Measurements from ENCODE around the gene TPT1. TPM values are rescaled to one million over a fixed set of nuclear protein-coding genes. Genes with fewer than 3 reads are reported as not detected.

The TPT1 gene
- total and polyA plus RNA-seq, 2 of the 13 experiments (the other 11 are each of a cell fraction or from before 2014, with no cell fraction given): 2,953 to 3,594 TPM

DNA sequence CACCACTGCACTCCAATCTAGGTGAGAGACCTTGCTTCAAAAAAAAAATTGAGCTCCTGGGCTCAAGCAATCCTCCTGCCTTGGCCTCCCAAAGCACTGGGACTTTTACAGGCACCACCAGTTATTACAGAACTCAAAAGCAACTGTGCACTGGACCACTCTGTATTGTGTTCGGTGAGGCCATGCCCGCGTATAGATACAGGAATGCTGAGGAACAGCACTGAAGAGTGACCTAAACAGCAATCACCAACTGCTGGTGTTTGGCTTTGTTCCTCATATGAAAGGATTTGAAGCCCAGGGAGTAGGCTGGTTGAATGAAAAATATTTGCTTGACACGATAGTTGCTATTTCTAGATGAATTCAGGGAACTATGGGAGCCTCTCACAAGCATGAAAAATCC, 47.7 kb upstream of the TPT1 start:
- TF ChIP-seq, protein P1, sequence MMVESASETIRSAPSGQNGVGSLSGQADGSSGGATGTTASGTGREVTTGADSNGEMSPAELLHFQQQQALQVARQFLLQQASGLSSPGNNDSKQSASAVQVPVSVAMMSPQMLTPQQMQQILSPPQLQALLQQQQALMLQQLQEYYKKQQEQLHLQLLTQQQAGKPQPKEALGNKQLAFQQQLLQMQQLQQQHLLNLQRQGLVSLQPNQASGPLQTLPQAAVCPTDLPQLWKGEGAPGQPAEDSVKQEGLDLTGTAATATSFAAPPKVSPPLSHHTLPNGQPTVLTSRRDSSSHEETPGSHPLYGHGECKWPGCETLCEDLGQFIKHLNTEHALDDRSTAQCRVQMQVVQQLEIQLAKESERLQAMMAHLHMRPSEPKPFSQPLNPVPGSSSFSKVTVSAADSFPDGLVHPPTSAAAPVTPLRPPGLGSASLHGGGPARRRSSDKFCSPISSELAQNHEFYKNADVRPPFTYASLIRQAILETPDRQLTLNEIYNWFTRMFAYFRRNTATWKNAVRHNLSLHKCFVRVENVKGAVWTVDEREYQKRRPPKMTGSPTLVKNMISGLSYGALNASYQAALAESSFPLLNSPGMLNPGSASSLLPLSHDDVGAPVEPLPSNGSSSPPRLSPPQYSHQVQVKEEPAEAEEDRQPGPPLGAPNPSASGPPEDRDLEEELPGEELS (CRISPR knock-in tag; IDR thresholded peaks at IDR 0.05): no peak
- TF ChIP-seq AGO1 (IDR thresholded peaks at IDR 0.05; ENCODE audit: low read depth, low read length, poor library complexity, severe bottlenecking) (no peak), SIN3B (IDR thresholded peaks at IDR 0.05; ENCODE audit: low read length) (no peak), HOXD1 (CRISPR knock-in tag; IDR thresholded peaks at IDR 0.05) (no peak), ZMAT3 (CRISPR knock-in tag; conservative IDR thresholded peaks at IDR 0.05) (no peak), ZNF773 (CRISPR knock-in tag; IDR thresholded peaks at IDR 0.05; ENCODE audit: borderline replicate concordance) (no peak), TOE1 (CRISPR knock-in tag; IDR thresholded peaks at IDR 0.05) (no peak), HCFC1 (IDR thresholded peaks at IDR 0.05; ENCODE audit: low read depth, low read length) (no peak), NFATC3 (CRISPR knock-in tag; IDR thresholded peaks at IDR 0.05) (no peak), CHCHD3 (CRISPR knock-in tag; IDR thresholded peaks at IDR 0.05) (no peak), TBP (CRISPR knock-in tag; IDR thresholded peaks at IDR 0.05) (no peak), ZNF776 (CRISPR knock-in tag; IDR thresholded peaks at IDR 0.05) (no peak), SIX4 (CRISPR knock-in tag; IDR thresholded peaks at IDR 0.05) (no peak), ZNF383 (CRISPR knock-in tag; IDR thresholded peaks at IDR 0.05; ENCODE audit: borderline replicate concordance) (no peak), NFYC (CRISPR knock-in tag; IDR thresholded peaks at IDR 0.05) (no peak), ZNF569 (CRISPR knock-in tag; IDR thresholded peaks at IDR 0.05; ENCODE audit: borderline replicate concordance) (no peak), SNAPC2 (CRISPR knock-in tag; IDR thresholded peaks at IDR 0.05) (no peak)
- TF ChIP-seq, protein P2, sequence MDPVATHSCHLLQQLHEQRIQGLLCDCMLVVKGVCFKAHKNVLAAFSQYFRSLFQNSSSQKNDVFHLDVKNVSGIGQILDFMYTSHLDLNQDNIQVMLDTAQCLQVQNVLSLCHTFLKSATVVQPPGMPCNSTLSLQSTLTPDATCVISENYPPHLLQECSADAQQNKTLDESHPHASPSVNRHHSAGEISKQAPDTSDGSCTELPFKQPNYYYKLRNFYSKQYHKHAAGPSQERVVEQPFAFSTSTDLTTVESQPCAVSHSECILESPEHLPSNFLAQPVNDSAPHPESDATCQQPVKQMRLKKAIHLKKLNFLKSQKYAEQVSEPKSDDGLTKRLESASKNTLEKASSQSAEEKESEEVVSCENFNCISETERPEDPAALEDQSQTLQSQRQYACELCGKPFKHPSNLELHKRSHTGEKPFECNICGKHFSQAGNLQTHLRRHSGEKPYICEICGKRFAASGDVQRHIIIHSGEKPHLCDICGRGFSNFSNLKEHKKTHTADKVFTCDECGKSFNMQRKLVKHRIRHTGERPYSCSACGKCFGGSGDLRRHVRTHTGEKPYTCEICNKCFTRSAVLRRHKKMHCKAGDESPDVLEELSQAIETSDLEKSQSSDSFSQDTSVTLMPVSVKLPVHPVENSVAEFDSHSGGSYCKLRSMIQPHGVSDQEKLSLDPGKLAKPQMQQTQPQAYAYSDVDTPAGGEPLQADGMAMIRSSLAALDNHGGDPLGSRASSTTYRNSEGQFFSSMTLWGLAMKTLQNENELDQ (CRISPR knock-in tag; IDR thresholded peaks at IDR 0.05; ENCODE audit: borderline replicate concordance): no peak
- TF ChIP-seq, protein P3, sequence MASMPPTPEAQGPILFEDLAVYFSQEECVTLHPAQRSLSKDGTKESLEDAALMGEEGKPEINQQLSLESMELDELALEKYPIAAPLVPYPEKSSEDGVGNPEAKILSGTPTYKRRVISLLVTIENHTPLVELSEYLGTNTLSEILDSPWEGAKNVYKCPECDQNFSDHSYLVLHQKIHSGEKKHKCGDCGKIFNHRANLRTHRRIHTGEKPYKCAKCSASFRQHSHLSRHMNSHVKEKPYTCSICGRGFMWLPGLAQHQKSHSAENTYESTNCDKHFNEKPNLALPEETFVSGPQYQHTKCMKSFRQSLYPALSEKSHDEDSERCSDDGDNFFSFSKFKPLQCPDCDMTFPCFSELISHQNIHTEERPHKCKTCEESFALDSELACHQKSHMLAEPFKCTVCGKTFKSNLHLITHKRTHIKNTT (CRISPR knock-in tag; IDR thresholded peaks at IDR 0.05): no peak
- 100% methylated on average over 4 of the region's 4 CpGs for WGBS (ENCODE audit: low lambda C conversion rate)

More for the DNA sequence above, 47.7 kb upstream of the TPT1 start:
- H3K4me1 ChIP-seq (ENCODE audit: insufficient read depth, low read length): peaks cover 18% of the 10 kb centered on the region
- peaks cover 2 to 16% of the 10 kb centered on the region in 2 experiments; a peak in 3 of 5 replicates for H3K36me3 ChIP-seq (replicated peaks in 1 of 2; ENCODE audit: control insufficient read depth in 1 of 2, insufficient read depth in 2 of 2, low read length in 2 of 2)
- in situ Hi-C loops (cut with HindIII; ENCODE audit: extremely low pct_ligation_motif_present, low pct_unique_long_range_greater_than_20kb): no loop called here
- intact Hi-C loops (cut with micrococcal nuclease; ENCODE audit: unreplicated experiment): no loop called here
- no peak overlapping the region for H2AFZ ChIP-seq (ENCODE audit: low read length)
- BruUV-seq (replicated peaks): no TSS peak
- no peaks in the 10 kb centered on the region for H3K27me3 ChIP-seq (ENCODE audit: control insufficient read depth in 1 of 2, insufficient read depth in 2 of 2, low read length in 2 of 2)
- no peaks in the 10 kb centered on the region for H3K79me2 ChIP-seq (ENCODE audit: insufficient read depth, low read length)
- POLR2A ChIA-PET: interaction anchor here (1.0 kb wide), 1 partner anchor 21 kb away, joined by 3 read pairs; no protein-coding TSS in a partner anchor
- CTCF ChIA-PET (ENCODE audit: low intra/inter-chr PET ratio, low total read pairs): no interaction called here
- H4K20me1 ChIP-seq (ENCODE audit: insufficient read depth, low read length): no peaks in the 10 kb centered on the region
- H3K9ac ChIP-seq (ENCODE audit: insufficient read depth, low read depth, low read length): no peak overlapping the region
- DNase-seq (ENCODE audit: low spot score) (no peak), ATAC-seq (no peak), FAIRE-seq (no peak)
- H3K27ac ChIP-seq (ENCODE audit: extremely low read length, insufficient read depth, low read length): no peak overlapping the region
- no peak overlapping the region for H3K4me3 ChIP-seq (replicated peaks in 1 of 3; ENCODE audit: insufficient read depth in 1 of 3, low read depth in 2 of 3, low read length in 3 of 3)
- H3K9me3 ChIP-seq (ENCODE audit: low read length): no peaks in the 10 kb centered on the region
- H3K4me2 ChIP-seq (ENCODE audit: low read depth, low read length): no peak overlapping the region

Measured in HepG2 (cell line).